ENCODE measurements around the gene CYCS. TPM values are rescaled to one million over a fixed set of nuclear protein-coding genes. Genes with fewer than 3 reads are reported as not detected.

CYCS gene
- polyA plus RNA-seq, 1 experiment, result 74.1 TPM

- TF ChIP-seq CTCF (IDR thresholded peaks at IDR 0.05; ENCODE audit: low read depth, low read length), result no peak
- DNase-seq (ENCODE audit: low read depth, low spot score), result no peak
- POLR2A ChIA-PET, result interaction anchor here (0.6 kb wide), 1 partner anchor 8 kb away, joined by 3 read pairs; no protein-coding TSS in a partner anchor
- CTCF ChIA-PET, result interaction anchor here (0.9 to 2.0 kb wide), 2 partner anchors 23 to 309 kb away, joined by 5 to 13 read pairs; no protein-coding TSS in a partner anchor
- peak overlapping the region; percentile 31 for H3K27ac ChIP-seq (ENCODE audit: low read depth, low read length)
- H3K27me3 ChIP-seq (ENCODE audit: control insufficient read depth, insufficient read depth, low read length), result no peaks in the 10 kb centered on the region
- H3K9me3 ChIP-seq (ENCODE audit: control insufficient read depth, insufficient read depth, low read length), result no peaks in the 10 kb centered on the region; the same call in 1 of the 2 replicates
- H3K4me3 ChIP-seq (ENCODE audit: low read depth, low read length), result no peak overlapping the region
These were observed 3.5 kb downstream of the CYCS start for GRCh38 chr7:25121599-25121998.

- Histone ChIP-seq H3K4me3 (ENCODE audit: low read depth, low read length) (no peak overlapping the region), H3K9me3 (ENCODE audit: control insufficient read depth, insufficient read depth, low read length) (no peaks in the 10 kb centered on the region), H3K27me3 (ENCODE audit: control insufficient read depth, insufficient read depth, low read length) (no peaks in the 10 kb centered on the region), H3K27ac (ENCODE audit: low read depth, low read length) (no peak overlapping the region)
- ChIA-PET CTCF (interaction anchor here (0.7 to 1.5 kb wide), 4 partner anchors 20 to 61 kb away, joined by 3 to 4 read pairs (median 3); no protein-coding TSS in a partner anchor), POLR2A (no interaction called here)
- no peak for DNase-seq (ENCODE audit: low read depth, low spot score)
- no peak for TF ChIP-seq CTCF (IDR thresholded peaks at IDR 0.05; ENCODE audit: low read depth, low read length)
These were observed 6.0 kb downstream of the CYCS start for GRCh38 chr7:25119102-25119501.

GRCh38 chr7:25118048-25118753 lies 6.9 kb downstream of the CYCS start:
- Histone ChIP-seq H3K27me3 (ENCODE audit: control insufficient read depth, insufficient read depth, low read length) (no peaks in the 10 kb centered on the region), H3K27ac (ENCODE audit: low read depth, low read length) (no peak overlapping the region), H3K4me3 (ENCODE audit: low read depth, low read length) (no peak overlapping the region), H3K9me3 (ENCODE audit: control insufficient read depth, insufficient read depth, low read length) (no peaks in the 10 kb centered on the region)
- ChIA-PET CTCF (interaction anchor here (0.6 to 1.0 kb wide), 3 partner anchors 19 to 152 kb away, joined by 3 to 6 read pairs (median 3); no protein-coding TSS in a partner anchor), POLR2A (no interaction called here)
- no peak for TF ChIP-seq CTCF (IDR thresholded peaks at IDR 0.05; ENCODE audit: low read depth, low read length)
- DNase-seq (ENCODE audit: low read depth, low spot score), result no peak

GRCh38 chr7:25117226-25118047 lies 7.6 kb downstream of the CYCS start:
- POLR2A ChIA-PET, result interaction anchor here (0.6 to 1.3 kb wide), 2 partner anchors 8 to 1549 kb away, joined by 3 to 6 read pairs; partner anchors contain the start of gene CYCS

More at GRCh38 chr7:25117226-25118047, 7.6 kb downstream of the CYCS start:
- Histone ChIP-seq H3K4me3 (ENCODE audit: low read depth, low read length) (no peak overlapping the region), H3K27me3 (ENCODE audit: control insufficient read depth, insufficient read depth, low read length) (no peaks in the 10 kb centered on the region), H3K27ac (ENCODE audit: low read depth, low read length) (no peak overlapping the region), H3K9me3 (ENCODE audit: control insufficient read depth, insufficient read depth, low read length) (no peaks in the 10 kb centered on the region)
- CTCF ChIA-PET, result interaction anchor here (1.0 kb wide), 2 partner anchors 19 to 305 kb away, joined by 6 to 11 read pairs; no protein-coding TSS in a partner anchor
- no peak for DNase-seq (ENCODE audit: low read depth, low spot score)
- no peak for TF ChIP-seq CTCF (IDR thresholded peaks at IDR 0.05; ENCODE audit: low read depth, low read length)

Measured in AG04450 (cell line).